HUES48 (cell line): ENCODE measurements around the gene OR6V1.
"Not testable (repeated sequence)": the region's sequence is repeated elsewhere in the genome, so short reads cannot be mapped to it uniquely, and the experiment has no call there.

ENCODE experiments used
- H3K27ac ChIP-seq: one replicate; pipeline ENCODE4 v1.7.0; 2013; ENCODE audit warnings: low read depth, low read length, inconsistent platforms
- H3K27me3 ChIP-seq: 2 replicates; pipeline ENCODE4 v1.6.1; 2013; ENCODE audit warnings: mild to moderate bottlenecking, low read length; ENCODE audit not compliant: control insufficient read depth, insufficient read depth
- H3K36me3 ChIP-seq: 2 replicates; pipeline ENCODE4 v1.6.1; 2013; ENCODE audit warnings: low read length; ENCODE audit not compliant: control insufficient read depth, insufficient read depth
- H3K4me1 ChIP-seq: 2 replicates; pipeline ENCODE4 v1.6.1; 2013; ENCODE audit warnings: mild to moderate bottlenecking, low read length; ENCODE audit not compliant: control insufficient read depth, insufficient read depth
- H3K4me3 ChIP-seq: 2 replicates; pipeline ENCODE4 v1.5.1; 2013; ENCODE audit warnings: mild to moderate bottlenecking, low read depth, low read length
- H3K9ac ChIP-seq: 2 replicates; pipeline ENCODE4 v1.6.1; 2013; ENCODE audit warnings: mild to moderate bottlenecking, low read depth, low read length, moderate library complexity
- H3K9me3 ChIP-seq: 2 replicates; pipeline ENCODE4 v1.6.1; 2013; ENCODE audit warnings: low read length; ENCODE audit not compliant: control insufficient read depth, insufficient read depth

OR6V1 gene

GRCh38 chr7:143069912-143070500, 17.9 kb downstream of the OR6V1 start:
- H3K9ac ChIP-seq: no peak overlapping the region
- no peaks in the 10 kb centered on the region for H3K36me3 ChIP-seq
- H3K4me1 ChIP-seq: peaks cover 3% of the 10 kb centered on the region; the same call in 1 of the 2 replicates
- no peaks in the 10 kb centered on the region for H3K27me3 ChIP-seq
- no peaks in the 10 kb centered on the region for H3K9me3 ChIP-seq
- peak overlapping the region; percentile 42 for H3K27ac ChIP-seq
- no peak overlapping the region for H3K4me3 ChIP-seq

DNA sequence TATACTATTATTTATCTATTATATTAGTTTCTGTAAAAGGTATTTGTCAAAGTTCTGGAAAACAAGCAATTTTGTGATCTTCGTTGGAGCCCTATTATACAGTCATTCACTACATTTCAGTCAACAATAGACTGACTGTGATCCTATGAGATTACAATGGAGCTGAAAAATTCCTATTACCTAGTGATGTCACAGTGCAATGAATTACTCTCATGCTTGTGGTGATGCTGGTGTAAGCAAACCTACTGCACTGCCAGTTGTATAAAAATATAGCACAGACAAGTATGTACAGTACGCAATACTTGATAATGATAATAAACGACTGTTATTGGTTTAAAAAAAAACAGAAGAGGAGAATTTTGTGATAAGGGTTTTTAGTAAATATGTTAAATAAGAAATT, 21.4 kb downstream of the OR6V1 start:
- Histone ChIP-seq H3K4me3 (no peak overlapping the region), H3K27ac (no peak overlapping the region), H3K4me1 (peaks cover 3% of the 10 kb centered on the region; the same call in 1 of the 2 replicates), H3K9ac (no peak overlapping the region), H3K36me3 (no peaks in the 10 kb centered on the region), H3K9me3 (no peaks in the 10 kb centered on the region), H3K27me3 (no peaks in the 10 kb centered on the region)

- H3K27ac ChIP-seq: no peak overlapping the region
- no peaks in the 10 kb centered on the region for H3K9me3 ChIP-seq
- no peak overlapping the region for H3K9ac ChIP-seq
- no peak overlapping the region for H3K4me3 ChIP-seq
- H3K27me3 ChIP-seq: no peaks in the 10 kb centered on the region
- no peaks in the 10 kb centered on the region for H3K36me3 ChIP-seq
- H3K4me1 ChIP-seq: peaks cover 3% of the 10 kb centered on the region; the same call in 1 of the 2 replicates
These were observed 22.0 kb downstream of the OR6V1 start for GRCh38 chr7:143074141-143074540.

- no peak overlapping the region for H3K4me3 ChIP-seq
- no peak overlapping the region for H3K27ac ChIP-seq
These were observed 33.0 kb downstream of the OR6V1 start for GRCh38 chr7:143085109-143085508.

DNA sequence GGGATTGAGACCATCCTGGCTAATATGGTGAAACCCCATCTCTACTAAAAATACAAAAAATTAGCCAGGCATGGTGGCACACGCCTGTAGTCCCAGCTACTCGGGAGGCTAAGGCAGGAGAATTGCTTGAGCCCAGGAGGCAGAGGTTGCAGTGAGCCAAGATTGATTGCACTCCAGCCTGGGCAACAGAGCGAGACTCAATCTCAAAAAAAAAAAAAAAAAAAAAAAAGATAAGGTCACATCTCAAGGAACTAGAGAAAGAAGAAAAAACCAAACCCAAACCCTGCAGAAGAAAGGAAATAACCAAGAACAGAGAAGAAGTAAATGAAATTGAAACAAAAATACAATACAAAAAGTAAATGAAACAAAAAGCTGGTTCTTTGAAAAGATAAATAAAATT, 33.5 kb downstream of the OR6V1 start:
- not testable (repeated sequence) for H3K36me3 ChIP-seq

More at GRCh38 chr7:143085109-143085508, 33.0 kb downstream of the OR6V1 start:
- H3K36me3 ChIP-seq: no peaks in the 10 kb centered on the region
- H3K9ac ChIP-seq: no peak overlapping the region
- no peaks in the 10 kb centered on the region; the same call in 1 of the 2 replicates for H3K9me3 ChIP-seq
- H3K4me1 ChIP-seq: no peaks in the 10 kb centered on the region
- H3K27me3 ChIP-seq: no peaks in the 10 kb centered on the region

GRCh38 chr7:143088549-143089231, 36.5 kb downstream of the OR6V1 start:
- not testable (repeated sequence) for H3K27ac ChIP-seq, H3K4me3 ChIP-seq, H3K27me3 ChIP-seq, H3K9ac ChIP-seq, H3K36me3 ChIP-seq, H3K9me3 ChIP-seq, H3K4me1 ChIP-seq

More for the DNA sequence above, 33.5 kb downstream of the OR6V1 start:
- not testable (repeated sequence) for H3K27ac ChIP-seq, H3K9me3 ChIP-seq, H3K27me3 ChIP-seq, H3K4me1 ChIP-seq, H3K4me3 ChIP-seq, H3K9ac ChIP-seq

DNA sequence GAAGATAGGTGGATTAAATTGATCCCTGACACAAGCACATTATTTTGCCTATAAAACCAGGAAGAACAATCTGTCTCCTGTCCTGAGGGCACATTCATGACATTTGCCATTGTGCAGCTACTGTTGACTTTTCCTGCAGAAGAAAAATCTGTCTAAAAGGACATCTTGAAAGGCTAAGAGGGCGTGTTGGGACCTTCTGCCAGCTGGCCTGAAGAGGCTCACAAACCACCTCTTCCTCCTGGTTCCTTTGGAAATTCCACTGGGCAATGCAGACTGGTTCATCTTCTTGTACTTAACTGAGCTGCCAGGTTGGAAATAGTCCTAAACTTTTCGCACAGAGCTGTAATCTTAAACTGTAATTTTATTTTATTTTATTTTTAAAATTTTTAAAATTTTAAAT, 44.0 kb downstream of the OR6V1 start:
- Histone ChIP-seq H3K4me3 (no peak overlapping the region), H3K9ac (no peak overlapping the region), H3K27me3 (no peaks in the 10 kb centered on the region), H3K36me3 (no peaks in the 10 kb centered on the region), H3K4me1 (no peaks in the 10 kb centered on the region), H3K9me3 (peaks cover 28% of the 10 kb centered on the region), H3K27ac (no peak overlapping the region)

DNA sequence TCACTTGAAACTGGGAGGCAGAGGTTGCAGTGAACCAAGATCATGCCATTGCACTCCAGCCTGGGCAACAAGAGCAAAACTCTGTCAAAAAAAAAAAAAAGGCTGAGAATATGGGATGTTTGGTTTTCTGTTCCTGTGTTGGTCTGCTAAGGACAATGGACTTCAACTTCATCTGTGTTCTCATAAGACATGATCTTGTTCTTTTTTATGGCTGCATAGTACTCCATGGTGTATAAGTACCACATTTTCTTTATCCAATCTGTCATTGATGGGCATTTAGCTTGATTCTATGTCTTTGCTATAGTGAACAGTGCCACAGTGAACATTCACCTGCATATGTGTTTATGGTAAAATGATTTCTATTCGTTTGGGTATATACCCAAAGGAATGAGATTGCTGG, 47.4 kb downstream of the OR6V1 start:
- not testable (repeated sequence) for H3K27me3 ChIP-seq, H3K27ac ChIP-seq, H3K9ac ChIP-seq, H3K4me1 ChIP-seq, H3K36me3 ChIP-seq, H3K4me3 ChIP-seq
- peaks cover 29% of the 10 kb centered on the region for H3K9me3 ChIP-seq
